ENCODE measurements around the gene NBAS. TPM values are rescaled to one million over a fixed set of nuclear protein-coding genes. Genes with fewer than 3 reads are reported as not detected.
"Not testable (repeated sequence)": the region's sequence is repeated elsewhere in the genome, so short reads cannot be mapped to it uniquely, and the experiment has no call there.

The NBAS gene
- total RNA-seq, 2 experiments from 2014 or later, result 24.4 to 28.8 TPM

- H3K4me3 ChIP-seq (ENCODE audit: low read depth, low read length, poor library complexity, severe bottlenecking), result no peak overlapping the region
- no TSS peak for BruUV-seq (replicated peaks)
- intact Hi-C loops (cut with micrococcal nuclease; ENCODE audit: unreplicated experiment), result no loop called here
- no peak overlapping the region for H2AFZ ChIP-seq (ENCODE audit: low read length)
- ChIA-PET CTCF (ENCODE audit: unreplicated experiment) (no interaction called here), POLR2A (interaction anchor here (1.0 kb wide), 1 partner anchor 56 kb away, joined by 3 read pairs; no protein-coding TSS in a partner anchor)
- peaks cover 22% of the 10 kb centered on the region for H3K36me3 ChIP-seq (ENCODE audit: insufficient read depth, low read length)
- no peaks in the 10 kb centered on the region for H4K20me1 ChIP-seq (ENCODE audit: insufficient read depth, low read length)
- H3K4me2 ChIP-seq (ENCODE audit: low read length), result no peak overlapping the region
- H3K27ac ChIP-seq (ENCODE audit: low read depth, low read length, poor library complexity, severe bottlenecking), result no peak overlapping the region
- H3K79me2 ChIP-seq (ENCODE audit: insufficient read depth, low read depth, low read length), result no peaks in the 10 kb centered on the region
- TF ChIP-seq EZH2phosphoT487 (IDR thresholded peaks at IDR 0.05; ENCODE audit: borderline replicate concordance, low read depth, low read length) (no peak), CTCF (conservative IDR thresholded peaks at IDR 0.05; ENCODE audit: low read length) (no peak)
- H3K9me2 ChIP-seq (ENCODE audit: insufficient read depth, low read length), result no peaks in the 10 kb centered on the region
- no peaks in the 10 kb centered on the region for H3K9me3 ChIP-seq (ENCODE audit: low read length)
- no peak for DNase-seq (ENCODE audit: low spot score)
- no peaks in the 10 kb centered on the region for H3K4me1 ChIP-seq (ENCODE audit: insufficient read depth, low read length, poor library complexity, severe bottlenecking)
Observed at GRCh38 chr2:15521641-15522181, 39.4 kb downstream of the NBAS start.

GRCh38 chr2:15520346-15520745 is 40.8 kb downstream of the NBAS start:
- POLR2A ChIA-PET, result no interaction called here
- no peak overlapping the region for H3K27ac ChIP-seq (ENCODE audit: low read depth, low read length, poor library complexity, severe bottlenecking)
- H3K9me2 ChIP-seq (ENCODE audit: insufficient read depth, low read length), result no peaks in the 10 kb centered on the region
- no peak for DNase-seq (ENCODE audit: low spot score)
- no peak overlapping the region for H3K4me3 ChIP-seq (ENCODE audit: low read depth, low read length, poor library complexity, severe bottlenecking)
- H3K4me2 ChIP-seq (ENCODE audit: low read length), result no peak overlapping the region
- TF ChIP-seq CTCF (conservative IDR thresholded peaks at IDR 0.05; ENCODE audit: low read length), result no peak
- TF ChIP-seq EZH2phosphoT487 (IDR thresholded peaks at IDR 0.05; ENCODE audit: borderline replicate concordance, low read depth, low read length), result no peak
- no TSS peak for BruUV-seq (replicated peaks)
- no peaks in the 10 kb centered on the region for H3K9me3 ChIP-seq (ENCODE audit: low read length)
- intact Hi-C loops (cut with micrococcal nuclease; ENCODE audit: unreplicated experiment), result no loop called here
- peaks cover 14% of the 10 kb centered on the region; the same call in 1 of the 2 replicates for H3K36me3 ChIP-seq (ENCODE audit: insufficient read depth, low read length)
- H3K79me2 ChIP-seq (ENCODE audit: insufficient read depth, low read depth, low read length), result no peaks in the 10 kb centered on the region
- no peak overlapping the region for H2AFZ ChIP-seq (ENCODE audit: low read length)
- H3K4me1 ChIP-seq (ENCODE audit: insufficient read depth, low read length, poor library complexity, severe bottlenecking), result no peaks in the 10 kb centered on the region
- CTCF ChIA-PET (ENCODE audit: unreplicated experiment), result no interaction called here
- H4K20me1 ChIP-seq (ENCODE audit: insufficient read depth, low read length), result no peaks in the 10 kb centered on the region

- H3K9me2 ChIP-seq (ENCODE audit: insufficient read depth, low read length); H3K27ac ChIP-seq (ENCODE audit: low read depth, low read length, poor library complexity, severe bottlenecking); H2AFZ ChIP-seq (ENCODE audit: low read length); DNase-seq (ENCODE audit: low spot score); POLR2A ChIA-PET; H3K79me2 ChIP-seq (ENCODE audit: insufficient read depth, low read depth, low read length); H3K9me3 ChIP-seq (ENCODE audit: low read length); H3K4me1 ChIP-seq (ENCODE audit: insufficient read depth, low read length, poor library complexity, severe bottlenecking); H3K4me2 ChIP-seq (ENCODE audit: low read length); intact Hi-C loops (cut with micrococcal nuclease; ENCODE audit: unreplicated experiment); H4K20me1 ChIP-seq (ENCODE audit: insufficient read depth, low read length); BruUV-seq (replicated peaks); H3K4me3 ChIP-seq (ENCODE audit: low read depth, low read length, poor library complexity, severe bottlenecking); CTCF ChIA-PET (ENCODE audit: unreplicated experiment); H3K36me3 ChIP-seq (ENCODE audit: insufficient read depth, low read length): not testable (repeated sequence)
Observed at GRCh38 chr2:15518759-15519158, 42.4 kb downstream of the NBAS start.

Data from OCI-LY7 (cell line).